HepG2 (cell line): ENCODE data around the gene FCHSD1. TPM values are rescaled to one million over a fixed set of nuclear protein-coding genes. Genes with fewer than 3 reads are reported as not detected.

ENCODE experiments used
- CBX5 ChIP-seq: sonication (generic); formaldehyde crosslinking; IDR thresholded peaks from 2 replicates; pipeline ENCODE4 v1.4.0; 2020; ENCODE audit warnings: missing genetic modification reagents, borderline replicate concordance
- FOXA1 ChIP-seq, 2 experiments: fragments of 450-650 bp in 1 of 2; sonication (generic) in 1 of 2; formaldehyde crosslinking in 1 of 2; IDR thresholded peaks; 2 replicates each; pipeline versions ENCODE4 v1.4.0 to v1.6.1; 2016 to 2020; ENCODE audit warnings: missing genetic modification reagents in 1 of 2
- IKZF1 ChIP-seq: fragments of 450-650 bp; IDR thresholded peaks from 2 replicates; pipeline ENCODE4 v1.7.1; 2016
- IRX3 ChIP-seq: sonication (generic); formaldehyde crosslinking; IDR thresholded peaks from 2 replicates; pipeline ENCODE4 v1.8.1; 2023; ENCODE audit warnings: mild to moderate bottlenecking, low read depth, missing genetic modification reagents, borderline replicate concordance
- NKX3-1 ChIP-seq: sonication (generic); formaldehyde crosslinking; IDR thresholded peaks from 2 replicates; pipeline ENCODE4 v1.5.0; 2020; ENCODE audit warnings: missing genetic modification reagents
- REL ChIP-seq: sonication (generic); formaldehyde crosslinking; conservative IDR thresholded peaks from 2 replicates; pipeline ENCODE4 v1.8.0; 2022; ENCODE audit warnings: mild to moderate bottlenecking, missing genetic modification reagents, moderate library complexity
- SALL2 ChIP-seq: sonication (generic); formaldehyde crosslinking; IDR thresholded peaks from 2 replicates; pipeline ENCODE4 v1.8.1; 2023; ENCODE audit warnings: mild to moderate bottlenecking, missing genetic modification reagents, inconsistent platforms
- SMC3 ChIP-seq: IDR thresholded peaks from 2 replicates; pipeline ENCODE4 v1.6.1; 2011; ENCODE audit warnings: low read length, improper control_type of control experiment
- ZNF543 ChIP-seq: sonication (generic); formaldehyde crosslinking; IDR thresholded peaks from 2 replicates; pipeline ENCODE4 v1.4.0; 2020; ENCODE audit warnings: mild to moderate bottlenecking, missing genetic modification reagents
- ZNF619 ChIP-seq: sonication (generic); formaldehyde crosslinking; IDR thresholded peaks from 2 replicates; pipeline ENCODE4 v1.4.0; 2020; ENCODE audit warnings: mild to moderate bottlenecking, missing genetic modification reagents
- polyA plus RNA-seq, 8 experiments: library from polyadenylated mRNA; depleted of rRNA in 3 of 8; stranded (reverse) in 7 of 8; unstranded in 1 of 8; fragments of >200 nt; fragmentation: Illumina TruSeq in 4 of 8; extraction: Trizol in 4 of 8; gene quantifications; 2 replicates each; pipeline versions ENCODE4 v1.2.1 to v1.2.3, GENCODE V29; 2011 to 2016; ENCODE audit warnings: low read depth in 4 of 8, missing spikeins in 1 of 8, mixed read lengths in 1 of 8; ENCODE audit not compliant: insufficient read depth in 1 of 8
- total RNA-seq, 5 experiments: library from RNA; depleted of rRNA; stranded (reverse); fragments of >200 nt; fragmentation: Illumina TruSeq; extraction: Trizol; gene quantifications; 2 replicates each; pipeline ENCODE4 v1.2.3, GENCODE V29; 2016; ENCODE audit warnings: low read depth in 1 of 5
- TF ChIP-seq, protein P1 (sequence below): sonication (generic); formaldehyde crosslinking; IDR thresholded peaks from 2 replicates; pipeline ENCODE4 v1.5.0; 2020; ENCODE audit warnings: missing genetic modification reagents
- TF ChIP-seq, protein P2 (sequence below): sonication (generic); formaldehyde crosslinking; IDR thresholded peaks from 2 replicates; pipeline ENCODE4 v1.4.0; 2020; ENCODE audit warnings: missing genetic modification reagents, borderline replicate concordance
- TF ChIP-seq, protein P3 (sequence below): sonication (generic); formaldehyde crosslinking; IDR thresholded peaks from 2 replicates; pipeline ENCODE4 v1.5.0; 2020; ENCODE audit warnings: missing genetic modification reagents
- TF ChIP-seq, protein P4 (sequence below): sonication (generic); formaldehyde crosslinking; IDR thresholded peaks from 2 replicates; pipeline ENCODE4 v1.5.1; 2020; ENCODE audit warnings: missing genetic modification reagents, mild to moderate bottlenecking, borderline replicate concordance
- TF ChIP-seq, protein P5 (sequence below): sonication (generic); formaldehyde crosslinking; IDR thresholded peaks from 2 replicates; pipeline ENCODE4 v1.8.1; 2023; ENCODE audit warnings: mild to moderate bottlenecking, missing genetic modification reagents
- TF ChIP-seq, protein P6 (sequence below): sonication (generic); formaldehyde crosslinking; IDR thresholded peaks from 2 replicates; pipeline ENCODE4 v1.4.0; 2020; ENCODE audit warnings: missing genetic modification reagents, mild to moderate bottlenecking, borderline replicate concordance

The FCHSD1 gene
- total and polyA plus RNA-seq, 2 of the 13 experiments (the other 11 are each of a cell fraction or from before 2014, with no cell fraction given), result 5.5 to 15.4 TPM

DNA sequence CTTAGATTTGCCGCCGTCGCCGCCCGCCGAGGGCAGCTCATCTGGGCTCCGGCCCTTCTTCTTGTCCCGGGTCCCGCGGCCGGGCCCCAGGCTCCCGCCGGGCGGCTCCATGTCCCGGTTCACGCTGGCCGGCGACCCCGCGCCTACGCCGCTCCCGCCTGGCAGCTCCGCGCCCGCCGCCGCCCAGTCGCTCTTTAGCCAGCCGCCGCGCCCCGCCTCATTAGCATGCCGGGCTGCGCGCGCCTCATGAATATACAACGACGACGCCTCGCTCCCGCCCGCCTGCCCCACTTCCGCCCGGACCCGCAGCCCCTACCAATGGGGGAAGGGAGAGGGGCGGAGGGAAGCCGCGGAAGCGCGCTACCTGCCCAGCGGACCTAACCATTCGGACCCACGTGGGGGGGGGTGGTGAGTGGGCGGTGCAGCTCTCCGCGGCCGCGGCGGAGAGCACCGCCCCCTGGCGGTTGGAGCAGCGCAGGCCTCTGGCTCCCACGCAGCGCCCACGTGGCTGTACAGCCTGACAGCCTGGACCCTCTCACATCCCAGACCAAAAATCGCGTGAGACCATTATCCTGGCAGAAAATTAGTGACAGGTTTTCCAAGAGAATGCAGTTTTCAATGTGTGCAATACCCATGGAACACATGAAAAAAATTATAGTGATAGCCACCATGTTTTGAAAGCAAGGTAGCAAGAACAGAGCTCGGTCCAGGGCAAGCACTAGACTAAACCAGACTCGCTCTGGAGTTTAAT, 32.2 kb downstream of the FCHSD1 start, which contains the start of gene DIAPH1 (continued):
- TF ChIP-seq, protein P1, sequence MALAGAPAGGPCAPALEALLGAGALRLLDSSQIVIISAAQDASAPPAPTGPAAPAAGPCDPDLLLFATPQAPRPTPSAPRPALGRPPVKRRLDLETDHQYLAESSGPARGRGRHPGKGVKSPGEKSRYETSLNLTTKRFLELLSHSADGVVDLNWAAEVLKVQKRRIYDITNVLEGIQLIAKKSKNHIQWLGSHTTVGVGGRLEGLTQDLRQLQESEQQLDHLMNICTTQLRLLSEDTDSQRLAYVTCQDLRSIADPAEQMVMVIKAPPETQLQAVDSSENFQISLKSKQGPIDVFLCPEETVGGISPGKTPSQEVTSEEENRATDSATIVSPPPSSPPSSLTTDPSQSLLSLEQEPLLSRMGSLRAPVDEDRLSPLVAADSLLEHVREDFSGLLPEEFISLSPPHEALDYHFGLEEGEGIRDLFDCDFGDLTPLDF (CRISPR knock-in tag), result peak; percentile 82
- peak; percentile 96; the same call in 1 of the 2 replicates for TF ChIP-seq SALL2 (CRISPR knock-in tag)
- TF ChIP-seq FOXA1 (IDR thresholded peaks at IDR 0.05), result no peak
- TF ChIP-seq FOXA1 (CRISPR knock-in tag; IDR thresholded peaks at IDR 0.05), result no peak
- TF ChIP-seq, protein P2, sequence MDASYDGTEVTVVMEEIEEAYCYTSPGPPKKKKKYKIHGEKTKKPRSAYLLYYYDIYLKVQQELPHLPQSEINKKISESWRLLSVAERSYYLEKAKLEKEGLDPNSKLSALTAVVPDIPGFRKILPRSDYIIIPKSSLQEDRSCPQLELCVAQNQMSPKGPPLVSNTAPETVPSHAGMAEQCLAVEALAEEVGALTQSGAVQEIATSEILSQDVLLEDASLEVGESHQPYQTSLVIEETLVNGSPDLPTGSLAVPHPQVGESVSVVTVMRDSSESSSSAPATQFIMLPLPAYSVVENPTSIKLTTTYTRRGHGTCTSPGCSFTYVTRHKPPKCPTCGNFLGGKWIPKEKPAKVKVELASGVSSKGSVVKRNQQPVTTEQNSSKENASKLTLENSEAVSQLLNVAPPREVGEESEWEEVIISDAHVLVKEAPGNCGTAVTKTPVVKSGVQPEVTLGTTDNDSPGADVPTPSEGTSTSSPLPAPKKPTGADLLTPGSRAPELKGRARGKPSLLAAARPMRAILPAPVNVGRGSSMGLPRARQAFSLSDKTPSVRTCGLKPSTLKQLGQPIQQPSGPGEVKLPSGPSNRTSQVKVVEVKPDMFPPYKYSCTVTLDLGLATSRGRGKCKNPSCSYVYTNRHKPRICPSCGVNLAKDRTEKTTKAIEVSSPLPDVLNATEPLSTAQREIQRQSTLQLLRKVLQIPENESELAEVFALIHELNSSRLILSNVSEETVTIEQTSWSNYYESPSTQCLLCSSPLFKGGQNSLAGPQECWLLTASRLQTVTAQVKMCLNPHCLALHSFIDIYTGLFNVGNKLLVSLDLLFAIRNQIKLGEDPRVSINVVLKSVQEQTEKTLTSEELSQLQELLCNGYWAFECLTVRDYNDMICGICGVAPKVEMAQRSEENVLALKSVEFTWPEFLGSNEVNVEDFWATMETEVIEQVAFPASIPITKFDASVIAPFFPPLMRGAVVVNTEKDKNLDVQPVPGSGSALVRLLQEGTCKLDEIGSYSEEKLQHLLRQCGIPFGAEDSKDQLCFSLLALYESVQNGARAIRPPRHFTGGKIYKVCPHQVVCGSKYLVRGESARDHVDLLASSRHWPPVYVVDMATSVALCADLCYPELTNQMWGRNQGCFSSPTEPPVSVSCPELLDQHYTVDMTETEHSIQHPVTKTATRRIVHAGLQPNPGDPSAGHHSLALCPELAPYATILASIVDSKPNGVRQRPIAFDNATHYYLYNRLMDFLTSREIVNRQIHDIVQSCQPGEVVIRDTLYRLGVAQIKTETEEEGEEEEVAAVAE (CRISPR knock-in tag), result peak; percentile 43; the same call in 1 of the 2 replicates
- peak; percentile 80; the same call in 1 of the 2 replicates for TF ChIP-seq CBX5
- TF ChIP-seq, protein P3, sequence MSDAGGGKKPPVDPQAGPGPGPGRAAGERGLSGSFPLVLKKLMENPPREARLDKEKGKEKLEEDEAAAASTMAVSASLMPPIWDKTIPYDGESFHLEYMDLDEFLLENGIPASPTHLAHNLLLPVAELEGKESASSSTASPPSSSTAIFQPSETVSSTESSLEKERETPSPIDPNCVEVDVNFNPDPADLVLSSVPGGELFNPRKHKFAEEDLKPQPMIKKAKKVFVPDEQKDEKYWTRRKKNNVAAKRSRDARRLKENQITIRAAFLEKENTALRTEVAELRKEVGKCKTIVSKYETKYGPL, result no peak
- TF ChIP-seq IRX3 (CRISPR knock-in tag), result no peak
- TF ChIP-seq, protein P4, sequence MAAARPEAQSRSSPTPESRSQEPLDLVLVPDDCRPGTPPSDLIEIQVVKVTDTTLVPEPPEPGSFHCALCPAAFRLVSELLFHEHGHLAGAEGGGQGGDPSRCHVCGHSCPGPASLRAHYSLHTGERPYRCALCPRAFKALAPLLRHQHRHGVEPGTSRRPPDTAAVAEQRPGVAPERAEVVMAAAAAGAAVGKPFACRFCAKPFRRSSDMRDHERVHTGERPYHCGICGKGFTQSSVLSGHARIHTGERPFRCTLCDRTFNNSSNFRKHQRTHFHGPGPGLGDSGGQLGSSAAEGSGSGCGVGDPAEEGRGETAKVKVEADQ (CRISPR knock-in tag), result no peak
- no peak for TF ChIP-seq IKZF1
- TF ChIP-seq REL (CRISPR knock-in tag), result no peak
- TF ChIP-seq NKX3-1, result no peak
- TF ChIP-seq, protein P5, sequence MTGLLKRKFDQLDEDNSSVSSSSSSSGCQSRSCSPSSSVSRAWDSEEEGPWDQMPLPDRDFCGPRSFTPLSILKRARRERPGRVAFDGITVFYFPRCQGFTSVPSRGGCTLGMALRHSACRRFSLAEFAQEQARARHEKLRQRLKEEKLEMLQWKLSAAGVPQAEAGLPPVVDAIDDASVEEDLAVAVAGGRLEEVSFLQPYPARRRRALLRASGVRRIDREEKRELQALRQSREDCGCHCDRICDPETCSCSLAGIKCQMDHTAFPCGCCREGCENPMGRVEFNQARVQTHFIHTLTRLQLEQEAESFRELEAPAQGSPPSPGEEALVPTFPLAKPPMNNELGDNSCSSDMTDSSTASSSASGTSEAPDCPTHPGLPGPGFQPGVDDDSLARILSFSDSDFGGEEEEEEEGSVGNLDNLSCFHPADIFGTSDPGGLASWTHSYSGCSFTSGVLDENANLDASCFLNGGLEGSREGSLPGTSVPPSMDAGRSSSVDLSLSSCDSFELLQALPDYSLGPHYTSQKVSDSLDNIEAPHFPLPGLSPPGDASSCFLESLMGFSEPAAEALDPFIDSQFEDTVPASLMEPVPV, result no peak
- TF ChIP-seq, protein P6, sequence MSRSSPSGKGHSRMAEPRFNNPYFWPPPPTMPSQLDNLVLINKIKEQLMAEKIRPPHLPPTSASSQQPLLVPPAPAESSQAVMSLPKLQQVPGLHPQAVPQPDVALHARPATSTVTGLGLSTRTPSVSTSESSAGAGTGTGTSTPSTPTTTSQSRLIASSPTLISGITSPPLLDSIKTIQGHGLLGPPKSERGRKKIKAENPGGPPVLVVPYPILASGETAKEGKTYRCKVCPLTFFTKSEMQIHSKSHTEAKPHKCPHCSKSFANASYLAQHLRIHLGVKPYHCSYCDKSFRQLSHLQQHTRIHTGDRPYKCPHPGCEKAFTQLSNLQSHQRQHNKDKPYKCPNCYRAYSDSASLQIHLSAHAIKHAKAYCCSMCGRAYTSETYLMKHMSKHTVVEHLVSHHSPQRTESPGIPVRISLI (CRISPR knock-in tag), result peak; percentile 42; the same call in 1 of the 2 replicates
- peak; percentile 73; the same call in 1 of the 2 replicates for TF ChIP-seq SMC3
- TF ChIP-seq ZNF543 (CRISPR knock-in tag), result peak; percentile 79
- TF ChIP-seq ZNF619 (CRISPR knock-in tag), result peak; percentile 84; the same call in 1 of the 2 replicates
